GM10266 (cell line): ENCODE measurements around the gene RBM39.
"Not testable (repeated sequence)": the region's sequence is repeated elsewhere in the genome, so short reads cannot be mapped to it uniquely, and the experiment has no call there.

ENCODE experiments used
- DNase-seq: peaks from one replicate; pipeline ENCODE4 v3.0.0; 2012; ENCODE audit errors: extremely low spot score
- TF ChIP-seq, protein P1 (sequence below): IDR thresholded peaks from 2 replicates; pipeline ENCODE4 v1.5.1; 2012; ENCODE audit warnings: mild to moderate bottlenecking, low read depth; ENCODE audit not compliant: control insufficient read depth, insufficient read depth; ENCODE audit errors: missing control alignments

The RBM39 gene

DNA sequence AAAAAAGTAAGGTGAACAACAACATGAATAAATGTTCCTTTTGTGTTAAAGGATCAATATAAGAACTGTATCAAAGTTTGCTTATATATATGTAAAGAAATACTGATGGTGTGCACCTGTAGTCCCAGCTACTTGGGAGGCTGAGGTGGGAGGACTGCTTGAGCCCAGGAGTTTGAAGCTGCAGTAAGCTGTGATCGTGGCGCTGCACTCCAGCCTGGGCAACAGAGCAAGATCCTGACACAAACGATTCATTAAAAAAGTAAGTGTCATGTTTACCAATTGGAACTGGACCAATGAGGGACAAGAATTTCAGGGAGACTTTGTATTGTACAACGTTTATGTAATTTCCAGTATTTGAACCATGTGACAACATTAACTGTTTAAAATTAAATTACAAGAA lies 24.8 kb upstream of the RBM39 start:
- DNase-seq, result no peak
- TF ChIP-seq, protein P1, sequence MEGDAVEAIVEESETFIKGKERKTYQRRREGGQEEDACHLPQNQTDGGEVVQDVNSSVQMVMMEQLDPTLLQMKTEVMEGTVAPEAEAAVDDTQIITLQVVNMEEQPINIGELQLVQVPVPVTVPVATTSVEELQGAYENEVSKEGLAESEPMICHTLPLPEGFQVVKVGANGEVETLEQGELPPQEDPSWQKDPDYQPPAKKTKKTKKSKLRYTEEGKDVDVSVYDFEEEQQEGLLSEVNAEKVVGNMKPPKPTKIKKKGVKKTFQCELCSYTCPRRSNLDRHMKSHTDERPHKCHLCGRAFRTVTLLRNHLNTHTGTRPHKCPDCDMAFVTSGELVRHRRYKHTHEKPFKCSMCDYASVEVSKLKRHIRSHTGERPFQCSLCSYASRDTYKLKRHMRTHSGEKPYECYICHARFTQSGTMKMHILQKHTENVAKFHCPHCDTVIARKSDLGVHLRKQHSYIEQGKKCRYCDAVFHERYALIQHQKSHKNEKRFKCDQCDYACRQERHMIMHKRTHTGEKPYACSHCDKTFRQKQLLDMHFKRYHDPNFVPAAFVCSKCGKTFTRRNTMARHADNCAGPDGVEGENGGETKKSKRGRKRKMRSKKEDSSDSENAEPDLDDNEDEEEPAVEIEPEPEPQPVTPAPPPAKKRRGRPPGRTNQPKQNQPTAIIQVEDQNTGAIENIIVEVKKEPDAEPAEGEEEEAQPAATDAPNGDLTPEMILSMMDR, result no peak

DNA sequence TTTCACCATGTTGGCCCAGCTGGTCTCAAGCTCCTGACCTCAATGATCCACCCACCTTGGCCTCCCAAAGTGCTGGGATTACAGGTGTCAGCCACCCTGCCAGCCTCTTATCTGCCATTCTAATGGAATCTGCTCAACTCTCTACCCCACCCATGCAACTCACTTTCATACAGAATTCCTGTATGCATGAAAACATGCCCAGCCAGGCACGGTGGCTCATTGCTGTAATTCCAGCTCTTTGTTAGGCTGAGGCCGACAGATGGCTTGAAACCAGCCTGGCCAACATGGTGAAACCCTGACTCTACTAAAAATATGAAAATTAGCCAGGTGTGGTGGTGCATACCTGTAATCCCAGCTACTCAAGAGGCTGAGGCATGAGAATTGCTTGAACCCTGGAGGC lies 22.9 kb upstream of the RBM39 start:
- not testable (repeated sequence) for DNase-seq

DNA sequence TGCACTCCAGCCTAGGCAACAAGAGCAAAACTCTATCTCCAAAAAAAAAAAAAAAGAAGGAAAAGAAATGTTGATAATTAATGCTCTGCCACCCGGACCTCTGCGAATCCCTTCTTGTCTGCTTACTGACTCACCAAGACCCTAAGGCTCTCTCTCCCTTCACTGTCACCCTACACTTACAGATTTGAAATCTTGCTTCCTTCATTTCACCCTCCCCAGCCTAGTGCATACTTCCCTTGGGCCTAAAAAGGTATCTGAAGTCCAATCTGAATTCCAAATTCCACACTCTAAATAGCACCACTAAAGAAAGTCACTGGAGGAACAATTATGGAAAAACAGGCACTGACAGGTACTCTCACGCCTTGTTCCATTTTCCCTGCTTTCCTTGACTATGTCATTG lies 20.4 kb upstream of the RBM39 start:
- TF ChIP-seq, protein P1, result no peak
- no peak for DNase-seq

DNA sequence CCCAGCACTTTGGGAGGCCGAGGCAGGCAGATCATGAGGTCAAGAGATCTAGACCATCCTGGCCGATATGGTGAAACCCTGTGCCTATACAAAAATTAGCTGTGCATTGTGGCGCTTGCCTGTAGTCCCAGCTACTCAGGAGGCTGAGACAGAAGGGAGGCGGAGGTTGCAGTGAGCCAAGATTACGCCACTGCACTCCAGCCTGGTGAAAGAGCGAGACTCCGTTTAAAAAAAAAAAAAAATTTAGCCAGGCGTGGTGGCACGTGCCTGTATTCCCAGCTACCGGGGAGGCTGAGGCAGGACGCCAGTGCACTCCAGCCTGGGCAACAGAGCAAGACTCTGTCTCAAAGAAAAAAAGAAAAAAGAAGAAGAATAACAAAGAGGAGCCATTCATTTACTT lies 19.5 kb upstream of the RBM39 start:
- DNase-seq, result not testable (repeated sequence)

DNA sequence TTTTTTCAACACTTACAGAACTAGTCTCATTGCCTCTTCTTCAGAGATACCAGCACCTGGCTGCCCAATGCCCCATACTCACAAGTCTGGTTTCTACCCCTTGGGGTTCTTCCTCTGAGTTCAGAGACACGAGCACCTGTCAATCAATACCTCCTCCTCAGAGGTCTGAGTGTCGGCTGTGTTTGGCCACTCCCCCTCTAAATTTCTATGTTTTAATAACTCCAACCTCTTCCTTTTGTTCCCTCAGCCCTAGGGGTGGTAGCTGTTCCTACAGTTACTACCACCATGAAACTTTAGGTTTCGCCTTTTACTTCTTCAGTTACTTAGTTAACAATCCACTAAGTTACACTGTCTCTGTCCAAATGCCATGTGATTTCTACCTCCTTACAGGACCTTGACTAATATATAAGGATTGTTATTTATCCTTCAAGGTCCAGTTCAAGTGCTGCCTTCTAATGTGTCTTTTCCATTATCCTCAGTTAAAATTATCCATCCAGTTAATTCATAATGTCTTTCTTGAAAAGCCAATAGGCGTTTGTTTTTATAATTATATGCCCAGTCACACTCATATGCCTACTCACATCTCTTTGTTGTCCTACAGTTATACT lies 15.1 kb upstream of the RBM39 start:
- TF ChIP-seq, protein P1, result no peak
- DNase-seq, result no peak

DNA sequence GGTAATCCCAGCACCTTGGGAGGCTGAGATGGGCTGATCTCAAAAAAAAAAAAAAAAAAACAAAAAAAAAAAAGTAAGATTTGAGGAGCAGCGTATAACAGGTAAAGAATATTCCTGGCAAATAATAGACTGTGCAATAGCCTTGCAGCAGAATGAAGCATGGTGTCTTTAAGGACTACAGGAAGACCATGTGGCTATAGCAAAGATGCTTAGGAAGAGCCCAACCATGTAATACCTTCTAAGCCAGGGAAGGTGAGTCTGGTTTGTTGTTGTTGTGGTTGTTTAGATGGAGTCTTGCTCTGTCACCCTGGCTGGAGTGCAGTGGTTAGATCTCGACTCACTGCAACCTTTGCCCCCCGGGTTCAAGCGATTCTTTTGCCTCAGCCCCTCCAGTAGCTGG lies 14.3 kb upstream of the RBM39 start:
- no peak for DNase-seq
- TF ChIP-seq, protein P1, result no peak

DNA sequence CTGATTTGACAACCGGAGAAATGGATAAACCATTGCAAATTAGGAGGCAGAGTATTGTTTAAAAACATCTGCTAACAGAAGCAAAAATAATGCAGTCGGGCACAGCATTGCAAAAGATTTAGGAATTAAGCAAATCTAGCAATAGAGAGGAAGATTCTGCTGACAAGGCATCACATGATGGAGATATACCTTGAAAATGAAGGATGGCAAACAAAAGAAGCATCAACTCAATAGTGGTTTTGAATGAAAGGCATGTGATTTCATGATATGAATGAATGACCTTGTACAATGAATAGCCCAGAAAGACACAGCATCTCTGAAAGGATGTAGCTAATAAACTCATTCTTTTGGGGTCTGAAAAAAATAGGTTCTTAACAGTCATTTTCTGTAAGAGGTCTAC lies 8.6 kb upstream of the RBM39 start:
- TF ChIP-seq, protein P1, result no peak

DNA sequence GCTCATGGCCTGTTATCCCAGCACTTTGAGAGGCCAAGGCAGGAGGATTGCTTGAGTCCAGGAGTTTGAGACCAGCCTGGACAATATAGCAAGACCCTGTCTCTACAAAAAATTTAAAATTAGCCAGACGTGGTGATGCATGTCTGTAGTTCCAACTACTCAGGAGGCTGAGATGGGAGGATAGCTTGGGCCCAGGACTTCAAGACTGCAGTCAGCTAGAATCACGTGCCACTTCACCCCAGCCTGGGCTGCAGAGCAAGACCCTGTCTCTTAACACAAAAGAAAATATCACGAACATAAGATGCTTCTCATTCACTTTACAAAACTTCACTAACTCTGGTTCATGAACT lies 2.4 kb upstream of the RBM39 start:
- DNase-seq, result not testable (repeated sequence)

More for the DNA sequence above, 8.6 kb upstream of the RBM39 start:
- DNase-seq, result no peak

DNA sequence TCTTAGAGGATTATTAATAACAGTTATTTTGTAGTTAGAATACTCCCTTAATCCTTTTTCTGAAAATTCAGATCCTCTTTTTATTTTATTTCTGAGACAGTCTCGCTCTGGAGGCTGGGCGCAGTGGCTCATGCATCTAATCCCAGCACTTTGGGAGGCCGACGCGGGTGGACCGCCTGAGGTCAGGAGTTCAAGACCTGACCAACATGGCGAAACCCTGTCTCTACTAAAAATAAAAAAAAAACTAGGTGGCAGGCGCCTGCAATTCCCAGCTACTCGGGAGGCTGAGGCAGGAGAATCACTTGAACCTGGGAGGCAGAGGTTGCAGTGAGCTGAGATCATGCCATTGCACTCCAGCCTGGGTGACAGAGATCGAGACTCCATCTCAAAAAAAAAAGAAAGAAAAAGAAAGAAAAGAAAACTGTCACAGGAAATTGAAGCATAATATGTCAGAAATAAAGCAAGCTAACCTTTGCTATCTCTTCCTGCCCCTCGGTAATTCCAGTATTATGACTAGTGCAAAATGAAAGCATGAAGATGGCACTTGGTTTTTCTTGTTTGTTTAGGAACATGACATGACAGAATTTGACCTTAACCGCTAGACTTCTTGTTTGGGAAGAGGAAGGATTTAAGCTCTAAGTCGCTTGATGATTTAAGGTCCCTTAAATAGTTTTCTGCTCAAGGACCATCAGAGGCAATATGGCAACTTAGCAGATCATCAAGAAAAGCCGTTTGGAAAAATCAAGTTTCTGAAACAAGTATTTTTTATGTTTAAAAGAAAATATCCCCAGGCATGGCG lies 1.8 kb upstream of the RBM39 start:
- TF ChIP-seq, protein P1, result no peak
- no peak for DNase-seq
